D721Med (cell line): ENCODE results near the gene FMN1.

ENCODE experiments used
- DNase-seq: peaks from one replicate; pipeline ENCODE4 v3.0.0; 2011; ENCODE audit warnings: low spot score; ENCODE audit not compliant: insufficient read length
- FAIRE-seq: peaks from 2 replicates; lab custom pipeline; 2011; peaks lifted over from hg19 to GRCh38; lab: Jason Lieb, UNC
- CTCF ChIP-seq: IDR thresholded peaks from 2 replicates; pipeline ENCODE4 v1.5.1; 2012; ENCODE audit warnings: mild to moderate bottlenecking, control low read depth; ENCODE audit not compliant: insufficient read depth; ENCODE audit errors: missing control alignments

Gene FMN1

GRCh38 chr15:32737304-32737703, 457.2 kb downstream of the FMN1 start:
- DNase-seq (no peak), FAIRE-seq (no peak)
- no peak for TF ChIP-seq CTCF

- no peak for TF ChIP-seq CTCF
- no peak for FAIRE-seq
- DNase-seq: no peak
Measured at GRCh38 chr15:32736701-32737061, 457.8 kb downstream of the FMN1 start.

- no peak for FAIRE-seq
Measured at GRCh38 chr15:32735989-32736700, 458.4 kb downstream of the FMN1 start.

GRCh38 chr15:32733281-32733680, 461.2 kb downstream of the FMN1 start:
- DNase-seq (no peak), FAIRE-seq (no peak)
- TF ChIP-seq CTCF: no peak

More at GRCh38 chr15:32735989-32736700, 458.4 kb downstream of the FMN1 start:
- DNase-seq: no peak
- TF ChIP-seq CTCF: no peak

GRCh38 chr15:32732574-32733157, 461.8 kb downstream of the FMN1 start:
- TF ChIP-seq CTCF: no peak
- FAIRE-seq (no peak), DNase-seq (no peak)

GRCh38 chr15:32730677-32731654, 463.5 kb downstream of the FMN1 start:
- TF ChIP-seq CTCF: no peak
- no peak for FAIRE-seq
- DNase-seq: no peak
